SK-N-SH (cell line): ENCODE measurements around the gene STAG2.

ENCODE experiments used
- CTCF ChIP-seq: fragments of 200-600 bp; sonication (generic); IDR thresholded peaks from 2 replicates; pipeline ENCODE4 v1.6.1; 2017; ENCODE audit warnings: antibody characterized with exemption, mild to moderate bottlenecking, moderate library complexity
- GABPA ChIP-seq: IDR thresholded peaks from 2 replicates; pipeline ENCODE4 v1.4.0; 2012; ENCODE audit warnings: low read depth, mild to moderate bottlenecking
- REST ChIP-seq: IDR thresholded peaks from 2 replicates; pipeline ENCODE4 v1.6.1; 2012; ENCODE audit warnings: mild to moderate bottlenecking, low read depth, low read length, moderate library complexity
- RFX5 ChIP-seq: IDR thresholded peaks from 2 replicates; pipeline ENCODE4 v1.6.1; 2012; ENCODE audit warnings: mild to moderate bottlenecking, improper control_type of control experiment, low read length
- TEAD4 ChIP-seq: IDR thresholded peaks from 2 replicates; pipeline ENCODE4 v1.4.0; 2012; ENCODE audit warnings: mild to moderate bottlenecking, borderline replicate concordance; ENCODE audit not compliant: insufficient read depth
- YY1 ChIP-seq: IDR thresholded peaks from 2 replicates; pipeline ENCODE4 v1.4.0; 2012; ENCODE audit warnings: low read depth, mild to moderate bottlenecking

- TF ChIP-seq CTCF = no peak
- TF ChIP-seq RFX5 = no peak
- TF ChIP-seq TEAD4 = no peak
- TF ChIP-seq REST = no peak
- no peak for TF ChIP-seq YY1
- TF ChIP-seq GABPA = no peak
Measured at GRCh38 chrX:123943074-123943473, 18.4 kb upstream of the STAG2 start.
